Mesothelial cell of epicardium (in vitro differentiated cells): ENCODE data around the gene UBA7. TPM values are rescaled to one million over a fixed set of nuclear protein-coding genes. Genes with fewer than 3 reads are reported as not detected.

ENCODE experiments used
- DNase-seq, 2 experiments: peaks; one replicate each; pipeline ENCODE4 v3.0.0; 2021; ENCODE audit warnings: low spot score in 2 of 2; ENCODE audit not compliant: unreplicated experiment in 2 of 2
- H3K27ac Mint-ChIP-seq: 2 replicates; pipeline ENCODE4 v1.8.0; 2021; ENCODE audit warnings: mixed read lengths
- H3K27me3 Mint-ChIP-seq: 2 replicates; pipeline ENCODE4 v1.8.0; 2021; ENCODE audit warnings: low read depth, mixed read lengths
- H3K36me3 Mint-ChIP-seq: 2 replicates; pipeline ENCODE4 v1.8.0; 2021; ENCODE audit warnings: mixed read lengths
- H3K4me1 Mint-ChIP-seq: 2 replicates; pipeline ENCODE4 v1.8.0; 2021; ENCODE audit warnings: mixed read lengths
- H3K4me3 Mint-ChIP-seq: 2 replicates; pipeline ENCODE4 v1.8.0; 2021; ENCODE audit warnings: mild to moderate bottlenecking, moderate library complexity, mixed read lengths
- H3K9me3 Mint-ChIP-seq: 2 replicates; pipeline ENCODE4 v1.8.0; 2021; ENCODE audit warnings: mixed read lengths
- total RNA-seq: library from RNA; stranded (reverse); gene quantifications from 3 replicates; pipeline ENCODE4 v1.2.1, GENCODE V29; 2021
- TF ChIP-seq, protein P1 (sequence below): fragments of 200-600 bp; sonication (generic); IDR thresholded peaks from one replicate; pipeline ENCODE4 v1.5.0; 2021; ENCODE audit warnings: antibody characterized with exemption; ENCODE audit not compliant: unreplicated experiment

Gene UBA7
- total RNA-seq, 1 donor from 2014 or later: 139 TPM

DNA sequence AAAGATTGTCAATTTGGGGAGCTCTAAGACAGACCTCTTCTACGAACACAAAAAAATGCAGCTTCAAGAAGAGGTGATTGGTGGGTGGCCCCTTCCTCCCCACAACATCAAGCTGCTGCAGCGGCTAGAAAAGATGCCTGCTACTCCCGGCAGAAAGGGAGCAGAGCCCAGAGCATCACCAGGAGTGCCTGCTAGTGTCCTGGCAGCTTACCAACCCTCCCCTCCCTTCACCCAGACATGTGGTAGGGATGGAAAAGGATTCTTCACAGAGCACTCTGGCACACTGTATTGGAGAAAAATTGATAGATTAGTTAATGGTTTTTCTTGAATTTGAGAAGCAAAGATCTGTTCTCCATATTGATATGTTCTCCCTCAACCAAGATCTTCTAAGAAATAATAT, 38.2 kb downstream of the UBA7 start:
- peaks cover 14% of the 10 kb centered on the region for H3K36me3 Mint-ChIP-seq
- no peak for DNase-seq
- H3K27ac Mint-ChIP-seq: no peak overlapping the region
- H3K4me3 Mint-ChIP-seq: no peak overlapping the region
- peaks cover 5% of the 10 kb centered on the region for H3K9me3 Mint-ChIP-seq
- TF ChIP-seq, protein P1, sequence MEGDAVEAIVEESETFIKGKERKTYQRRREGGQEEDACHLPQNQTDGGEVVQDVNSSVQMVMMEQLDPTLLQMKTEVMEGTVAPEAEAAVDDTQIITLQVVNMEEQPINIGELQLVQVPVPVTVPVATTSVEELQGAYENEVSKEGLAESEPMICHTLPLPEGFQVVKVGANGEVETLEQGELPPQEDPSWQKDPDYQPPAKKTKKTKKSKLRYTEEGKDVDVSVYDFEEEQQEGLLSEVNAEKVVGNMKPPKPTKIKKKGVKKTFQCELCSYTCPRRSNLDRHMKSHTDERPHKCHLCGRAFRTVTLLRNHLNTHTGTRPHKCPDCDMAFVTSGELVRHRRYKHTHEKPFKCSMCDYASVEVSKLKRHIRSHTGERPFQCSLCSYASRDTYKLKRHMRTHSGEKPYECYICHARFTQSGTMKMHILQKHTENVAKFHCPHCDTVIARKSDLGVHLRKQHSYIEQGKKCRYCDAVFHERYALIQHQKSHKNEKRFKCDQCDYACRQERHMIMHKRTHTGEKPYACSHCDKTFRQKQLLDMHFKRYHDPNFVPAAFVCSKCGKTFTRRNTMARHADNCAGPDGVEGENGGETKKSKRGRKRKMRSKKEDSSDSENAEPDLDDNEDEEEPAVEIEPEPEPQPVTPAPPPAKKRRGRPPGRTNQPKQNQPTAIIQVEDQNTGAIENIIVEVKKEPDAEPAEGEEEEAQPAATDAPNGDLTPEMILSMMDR: no peak
- peaks cover 2% of the 10 kb centered on the region for H3K4me1 Mint-ChIP-seq
- H3K27me3 Mint-ChIP-seq: no peaks in the 10 kb centered on the region

DNA sequence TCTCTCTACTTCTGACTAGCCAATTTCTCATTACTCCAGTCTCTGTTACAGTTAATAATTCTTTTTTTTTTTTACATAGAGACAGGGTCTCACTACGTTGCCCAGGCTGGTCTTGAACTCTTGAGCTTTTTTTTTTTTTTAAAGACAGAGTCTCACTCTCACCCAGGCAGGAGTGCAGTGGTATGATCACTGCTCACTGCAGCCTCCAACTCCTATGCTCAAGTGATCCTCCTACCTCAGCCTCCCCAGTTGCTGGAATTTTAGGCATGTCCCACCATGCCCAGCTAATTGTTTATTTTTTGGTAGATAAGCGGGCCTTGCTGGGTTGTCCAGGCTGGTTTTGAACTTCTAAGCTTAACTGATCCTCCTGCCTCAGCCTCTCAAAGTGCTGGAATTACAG, 41.0 kb downstream of the UBA7 start:
- Mint-ChIP-seq H3K9me3 (no peaks in the 10 kb centered on the region), H3K27ac (no peak overlapping the region), H3K4me1 (no peaks in the 10 kb centered on the region), H3K36me3 (peaks cover 7% of the 10 kb centered on the region), H3K4me3 (no peak overlapping the region), H3K27me3 (no peaks in the 10 kb centered on the region)
- no peak for DNase-seq
- TF ChIP-seq, protein P1: no peak

- Mint-ChIP-seq H3K4me3 (no peak overlapping the region), H3K36me3 (peaks cover 4% of the 10 kb centered on the region), H3K9me3 (no peaks in the 10 kb centered on the region), H3K4me1 (no peaks in the 10 kb centered on the region), H3K27me3 (no peaks in the 10 kb centered on the region), H3K27ac (peak overlapping the region; percentile 43)
- TF ChIP-seq, protein P1: no peak
- no peak for DNase-seq
Observed at GRCh38 chr3:49771340-49771938, 42.3 kb downstream of the UBA7 start.

GRCh38 chr3:49769926-49770325, 43.8 kb downstream of the UBA7 start:
- Mint-ChIP-seq H3K4me1 (no peaks in the 10 kb centered on the region), H3K9me3 (peaks cover 1% of the 10 kb centered on the region), H3K4me3 (no peak overlapping the region), H3K36me3 (peaks cover 8% of the 10 kb centered on the region), H3K27ac (peak overlapping the region; percentile 53), H3K27me3 (no peaks in the 10 kb centered on the region)
- TF ChIP-seq, protein P1: no peak
- no peak for DNase-seq

- DNase-seq: no peak
- TF ChIP-seq, protein P1: no peak
- no peaks in the 10 kb centered on the region for H3K4me1 Mint-ChIP-seq
- H3K4me3 Mint-ChIP-seq: no peak overlapping the region
- peak overlapping the region; percentile 18 for H3K27ac Mint-ChIP-seq
- H3K36me3 Mint-ChIP-seq: peaks cover 13% of the 10 kb centered on the region
- peaks cover 5% of the 10 kb centered on the region for H3K9me3 Mint-ChIP-seq
- H3K27me3 Mint-ChIP-seq: no peaks in the 10 kb centered on the region
Observed at GRCh38 chr3:49769286-49769915, 44.4 kb downstream of the UBA7 start.
